WERI-Rb-1 (cell line): Measurements from ENCODE around the gene EXD2.
"Not testable (repeated sequence)": the region's sequence is repeated elsewhere in the genome, so short reads cannot be mapped to it uniquely, and the experiment has no call there.

Experiments used
- DNase-seq: peaks from one replicate; pipeline ENCODE4 v3.0.0-alpha.2; 2020
- H3K27ac ChIP-seq: fragments of 250-450 bp; sonication (Bioruptor Pico); 2 replicates; pipeline ENCODE4 v1.5.1; 2020; ENCODE audit warnings: mild to moderate bottlenecking, moderate library complexity
- H3K27me3 ChIP-seq: fragments of 250-450 bp; sonication (Bioruptor Pico); 2 replicates; pipeline ENCODE4 v1.5.1; 2021; ENCODE audit warnings: mild to moderate bottlenecking, low read depth, moderate library complexity; ENCODE audit not compliant: insufficient read depth, severe bottlenecking
- H3K36me3 ChIP-seq: fragments of 250-450 bp; sonication (Bioruptor Pico); 2 replicates; pipeline ENCODE4 v1.5.1; 2020; ENCODE audit warnings: mild to moderate bottlenecking, moderate library complexity
- H3K4me3 ChIP-seq: 2 replicates; pipeline ENCODE4 v1.5.1; 2011; ENCODE audit warnings: low read depth, mild to moderate bottlenecking, control low read depth, low read length
- H3K9me3 ChIP-seq: fragments of 250-450 bp; sonication (Bioruptor Pico); 2 replicates; pipeline ENCODE4 v1.5.1; 2021; ENCODE audit warnings: mild to moderate bottlenecking, moderate library complexity; ENCODE audit not compliant: severe bottlenecking
- TF ChIP-seq, protein P1 (sequence below): IDR thresholded peaks from 2 replicates; pipeline ENCODE4 v1.5.1; 2011; ENCODE audit warnings: low read depth, mild to moderate bottlenecking, control low read depth, inconsistent platforms, low read length

Gene EXD2

DNA sequence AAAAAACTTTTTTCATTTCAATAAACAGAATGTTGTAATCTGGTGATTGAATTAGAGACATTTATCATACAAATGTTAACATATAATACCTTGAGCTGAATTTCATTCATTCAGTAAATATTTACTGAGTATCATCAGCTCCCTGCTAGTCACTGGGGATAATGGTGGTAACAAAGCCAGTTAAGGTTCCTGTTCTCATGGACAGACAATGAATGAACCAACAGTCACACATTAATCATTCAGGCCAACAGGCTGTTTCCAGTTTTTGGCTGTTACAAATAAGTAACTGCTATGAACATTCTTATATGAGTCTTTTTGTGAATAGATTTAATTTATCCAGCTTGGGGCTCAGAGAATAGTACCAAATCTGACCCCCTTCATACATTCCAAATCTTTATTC, 13.5 kb downstream of the EXD2 start:
- no peaks in the 10 kb centered on the region for H3K9me3 ChIP-seq
- TF ChIP-seq, protein P1, sequence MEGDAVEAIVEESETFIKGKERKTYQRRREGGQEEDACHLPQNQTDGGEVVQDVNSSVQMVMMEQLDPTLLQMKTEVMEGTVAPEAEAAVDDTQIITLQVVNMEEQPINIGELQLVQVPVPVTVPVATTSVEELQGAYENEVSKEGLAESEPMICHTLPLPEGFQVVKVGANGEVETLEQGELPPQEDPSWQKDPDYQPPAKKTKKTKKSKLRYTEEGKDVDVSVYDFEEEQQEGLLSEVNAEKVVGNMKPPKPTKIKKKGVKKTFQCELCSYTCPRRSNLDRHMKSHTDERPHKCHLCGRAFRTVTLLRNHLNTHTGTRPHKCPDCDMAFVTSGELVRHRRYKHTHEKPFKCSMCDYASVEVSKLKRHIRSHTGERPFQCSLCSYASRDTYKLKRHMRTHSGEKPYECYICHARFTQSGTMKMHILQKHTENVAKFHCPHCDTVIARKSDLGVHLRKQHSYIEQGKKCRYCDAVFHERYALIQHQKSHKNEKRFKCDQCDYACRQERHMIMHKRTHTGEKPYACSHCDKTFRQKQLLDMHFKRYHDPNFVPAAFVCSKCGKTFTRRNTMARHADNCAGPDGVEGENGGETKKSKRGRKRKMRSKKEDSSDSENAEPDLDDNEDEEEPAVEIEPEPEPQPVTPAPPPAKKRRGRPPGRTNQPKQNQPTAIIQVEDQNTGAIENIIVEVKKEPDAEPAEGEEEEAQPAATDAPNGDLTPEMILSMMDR = no peak
- no peaks in the 10 kb centered on the region for H3K27me3 ChIP-seq
- DNase-seq = no peak
- H3K4me3 ChIP-seq = no peak overlapping the region
- H3K36me3 ChIP-seq = no peaks in the 10 kb centered on the region
- H3K27ac ChIP-seq = no peak overlapping the region

DNA sequence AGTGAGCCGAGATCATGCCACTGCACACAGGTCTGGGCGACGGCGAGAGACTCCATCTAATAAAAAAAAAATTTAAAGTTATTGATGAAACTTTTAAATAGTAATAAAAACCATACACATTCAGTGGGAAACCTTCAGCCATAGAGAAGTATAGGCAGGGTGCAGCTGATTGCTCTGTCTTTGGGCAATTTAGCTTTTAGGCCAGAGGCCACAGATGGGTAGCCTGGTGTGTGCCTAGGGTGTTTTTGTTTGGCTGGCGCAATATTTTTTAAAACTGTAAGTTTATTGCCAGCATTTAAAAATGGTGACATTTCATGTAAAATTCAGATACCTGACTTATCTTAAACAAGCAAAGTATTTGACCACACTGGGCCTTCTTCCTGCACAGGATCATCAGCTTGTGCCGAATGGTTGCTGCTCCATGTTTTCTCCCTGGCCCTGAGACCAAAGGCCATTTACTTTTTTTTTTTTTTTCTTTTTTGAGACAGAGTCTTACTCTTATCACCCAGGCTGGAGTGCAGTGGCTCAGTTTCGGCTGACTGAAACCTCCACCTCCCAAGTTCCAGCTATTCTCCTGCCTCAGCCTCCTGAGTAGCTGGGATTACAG, 16.2 kb downstream of the EXD2 start:
- no peak for DNase-seq
- H3K36me3 ChIP-seq = no peaks in the 10 kb centered on the region
- H3K27ac ChIP-seq = no peak overlapping the region
- TF ChIP-seq, protein P1 = no peak
- H3K27me3 ChIP-seq = no peaks in the 10 kb centered on the region
- H3K9me3 ChIP-seq = no peaks in the 10 kb centered on the region
- H3K4me3 ChIP-seq = no peak overlapping the region

DNA sequence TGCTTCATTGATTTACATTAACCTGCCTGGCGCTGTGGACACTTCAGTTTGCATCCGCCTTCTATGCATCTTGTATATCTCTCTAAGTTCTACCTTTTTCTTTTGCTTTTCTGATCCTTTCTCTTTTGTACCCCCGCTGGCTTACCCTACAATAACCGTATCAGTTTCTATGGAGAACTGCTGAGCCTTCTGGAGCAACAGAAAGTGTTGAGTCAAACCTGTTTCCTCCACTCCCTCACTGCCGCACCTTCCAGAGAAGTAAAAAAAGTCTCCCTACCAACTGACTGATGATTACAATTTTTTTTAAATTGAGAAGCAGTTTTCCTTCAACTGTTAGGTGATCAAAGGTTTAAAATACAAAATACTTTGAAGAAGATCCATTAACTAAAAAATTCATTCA, 17.4 kb downstream of the EXD2 start:
- Histone ChIP-seq H3K27ac (no peak overlapping the region), H3K4me3 (no peak overlapping the region), H3K9me3 (no peaks in the 10 kb centered on the region), H3K36me3 (no peaks in the 10 kb centered on the region), H3K27me3 (no peaks in the 10 kb centered on the region)
- DNase-seq = no peak
- TF ChIP-seq, protein P1 = no peak

DNA sequence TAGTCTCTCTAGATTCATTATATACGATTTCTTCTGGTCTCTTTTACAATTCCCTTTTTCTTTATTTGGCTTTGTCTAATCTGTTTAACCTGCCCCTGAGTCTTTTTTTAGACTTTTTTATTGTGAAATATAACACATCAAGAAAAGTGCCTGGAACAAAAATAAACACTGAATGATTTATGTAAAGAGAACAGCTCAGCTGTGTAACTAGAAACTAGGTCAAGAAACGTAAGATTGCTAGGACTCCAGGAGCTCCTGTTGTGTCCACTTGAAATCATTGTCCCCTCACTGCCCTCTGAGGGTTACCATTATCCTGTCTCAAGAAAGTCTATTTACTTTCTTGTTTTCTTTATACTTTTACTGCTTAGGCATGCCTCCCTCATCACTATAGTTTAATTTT, 23.1 kb downstream of the EXD2 start:
- Histone ChIP-seq H3K9me3 (no peaks in the 10 kb centered on the region), H3K36me3 (no peaks in the 10 kb centered on the region), H3K4me3 (no peak overlapping the region), H3K27ac (no peak overlapping the region), H3K27me3 (no peaks in the 10 kb centered on the region)
- TF ChIP-seq, protein P1 = no peak
- DNase-seq = no peak

DNA sequence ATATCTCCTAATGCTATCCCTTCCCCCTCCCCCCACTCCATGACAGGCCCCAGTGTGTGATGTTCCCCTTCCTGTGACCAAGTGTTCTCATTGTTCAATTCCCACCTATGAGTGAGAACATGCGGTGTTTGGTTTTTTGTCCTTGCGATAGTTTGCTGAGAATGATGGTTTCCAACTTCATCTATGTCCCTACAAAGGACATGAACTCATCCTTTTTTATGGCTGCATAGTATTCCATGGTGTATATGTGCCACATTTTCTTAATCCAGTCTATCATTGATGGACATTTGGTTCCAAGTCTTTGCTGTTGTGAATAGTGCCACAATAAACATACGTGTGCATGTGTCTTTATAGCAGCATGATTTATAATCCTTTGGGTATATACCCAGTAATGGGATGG, 26.4 kb downstream of the EXD2 start:
- not testable (repeated sequence) for DNase-seq, H3K9me3 ChIP-seq, H3K27ac ChIP-seq, H3K36me3 ChIP-seq, H3K27me3 ChIP-seq, H3K4me3 ChIP-seq

DNA sequence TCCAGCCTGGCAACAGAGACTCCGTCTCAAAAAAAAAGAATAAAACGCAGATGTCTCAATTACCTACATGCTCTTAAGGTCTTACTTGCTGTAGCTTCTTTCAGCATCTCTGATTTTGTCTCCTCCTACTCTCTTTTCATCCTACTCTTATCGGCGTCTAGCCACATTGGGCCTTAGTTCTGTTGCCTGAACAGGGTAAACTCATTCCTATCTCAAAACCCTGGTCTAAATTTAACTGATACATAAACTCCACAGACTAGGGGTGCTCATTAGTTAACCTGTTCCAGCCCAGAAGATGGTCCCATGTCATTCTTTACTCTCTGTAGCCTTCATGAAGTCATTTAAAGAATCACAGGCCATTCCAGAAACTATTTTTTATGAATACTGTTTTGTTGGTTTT, 33.6 kb downstream of the EXD2 start:
- peaks cover 5% of the 10 kb centered on the region for H3K36me3 ChIP-seq
- TF ChIP-seq, protein P1 = no peak
- DNase-seq = no peak
- H3K27me3 ChIP-seq = no peaks in the 10 kb centered on the region
- H3K9me3 ChIP-seq = no peaks in the 10 kb centered on the region
- H3K27ac ChIP-seq = no peak overlapping the region
- no peak overlapping the region for H3K4me3 ChIP-seq
